HG03457 (cell line): ENCODE measurements around the gene DPYSL3.

Source experiments
- ATAC-seq: cut with Tn5 transposase; IDR thresholded peaks from one replicate; pipeline ENCODE4 v1.9.1; 2021; ENCODE audit warnings: moderate number of reproducible peaks; ENCODE audit not compliant: unreplicated experiment

The DPYSL3 gene

DNA sequence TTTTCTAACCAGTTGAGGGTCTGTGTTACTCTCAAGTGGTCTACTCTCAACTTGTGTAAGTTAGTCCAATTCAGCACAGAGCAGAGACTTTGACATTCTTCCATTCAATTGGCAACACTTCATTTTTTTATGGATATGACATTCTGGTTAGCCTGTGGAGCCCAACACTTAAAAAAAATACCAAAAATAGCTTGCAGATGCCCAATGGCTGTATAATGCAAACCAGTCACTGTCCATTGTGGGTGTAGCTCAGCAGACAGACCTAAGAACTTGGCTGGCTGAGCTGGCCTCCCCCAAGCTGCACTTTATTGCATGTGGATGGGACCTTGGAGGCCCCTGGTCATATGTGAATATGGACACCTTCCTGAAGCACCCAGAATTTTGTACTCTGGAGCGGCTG is 103.2 kb downstream of the DPYSL3 start:
- no peak for ATAC-seq

DNA sequence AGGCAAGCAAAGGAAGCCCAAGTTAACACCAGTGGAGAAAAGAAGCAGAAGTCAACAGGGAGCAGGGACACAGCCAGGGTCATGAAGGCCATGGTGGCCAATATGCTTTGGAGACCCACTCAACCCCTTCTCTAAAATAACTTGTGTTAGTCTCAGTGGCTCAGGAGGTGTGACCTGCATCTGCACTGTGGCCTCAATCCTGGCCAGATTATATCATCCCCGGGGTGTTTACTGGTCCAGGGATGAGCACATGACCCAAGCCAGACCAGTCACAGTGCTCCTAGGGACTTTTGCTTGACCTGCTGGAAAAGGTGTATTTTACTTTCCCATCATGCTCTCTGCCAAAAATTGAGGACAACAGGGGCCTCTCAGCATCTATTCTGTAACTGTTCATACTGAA is 105.2 kb downstream of the DPYSL3 start:
- peak; percentile 32 for ATAC-seq

GRCh38 chr5:147403651-147404640 is 105.9 kb downstream of the DPYSL3 start:
- peak; percentile 93 for ATAC-seq

GRCh38 chr5:147400881-147401280 is 109.0 kb downstream of the DPYSL3 start:
- no peak for ATAC-seq

GRCh38 chr5:147400126-147400809 is 109.6 kb downstream of the DPYSL3 start:
- ATAC-seq, result no peak

DNA sequence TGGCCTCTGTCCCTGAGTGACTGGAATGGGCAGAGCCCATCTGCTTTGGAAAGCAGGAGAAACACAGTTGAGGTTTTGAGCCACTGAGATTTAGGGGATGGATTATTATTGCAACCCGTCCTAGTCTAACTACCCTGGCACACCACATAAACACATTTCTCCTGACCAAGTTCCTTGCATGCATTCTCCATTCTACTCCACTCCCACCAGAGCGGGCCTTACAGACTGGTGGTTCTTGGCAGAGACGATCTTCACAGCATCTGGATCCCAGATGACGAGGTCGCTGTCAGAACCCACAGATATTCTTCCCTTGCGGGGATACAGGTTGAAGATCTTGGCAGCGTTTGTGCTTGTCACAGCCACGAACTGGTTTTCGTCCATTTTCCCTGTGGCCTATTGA is 111.0 kb downstream of the DPYSL3 start:
- no peak for ATAC-seq

- no peak for ATAC-seq
Measured at GRCh38 chr5:147397616-147398015, 112.3 kb downstream of the DPYSL3 start.

DNA sequence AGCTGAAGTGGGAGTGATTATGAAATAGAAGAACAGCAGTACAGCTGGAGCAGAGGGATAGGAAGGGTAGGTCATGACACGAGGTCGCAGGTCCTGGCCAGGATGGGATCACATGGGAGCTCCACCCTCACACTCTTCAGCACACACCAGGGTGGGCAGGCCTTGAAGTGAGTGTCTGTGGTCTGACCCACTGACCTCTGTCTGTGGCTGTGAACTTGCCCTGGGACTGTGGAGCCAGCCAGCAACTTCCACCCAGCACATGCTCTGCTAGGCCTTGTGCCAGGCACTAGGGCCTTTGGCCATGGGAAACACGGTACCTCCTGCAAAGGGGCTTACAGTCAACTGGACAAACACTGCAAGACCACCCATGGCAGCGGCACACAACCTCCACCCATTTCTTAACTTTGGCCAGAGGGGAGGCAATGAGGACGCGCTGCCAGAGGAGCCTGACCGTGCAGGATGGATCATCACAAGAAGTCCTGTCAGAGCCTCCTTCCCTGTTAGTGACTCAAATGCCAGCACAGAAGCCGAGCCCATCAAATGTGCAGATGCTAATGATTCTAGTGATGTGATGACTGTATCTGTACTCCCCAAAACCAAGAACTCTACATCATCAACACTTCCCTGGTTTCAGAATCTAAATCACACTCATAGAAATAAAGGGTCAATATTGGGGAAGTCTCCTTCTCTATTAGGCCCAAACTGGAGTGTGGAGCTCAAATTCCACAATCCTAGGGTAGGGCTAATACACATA is 113.6 kb downstream of the DPYSL3 start:
- ATAC-seq, result no peak

- no peak for ATAC-seq
Measured at GRCh38 chr5:147393874-147394672, 115.8 kb downstream of the DPYSL3 start.

DNA sequence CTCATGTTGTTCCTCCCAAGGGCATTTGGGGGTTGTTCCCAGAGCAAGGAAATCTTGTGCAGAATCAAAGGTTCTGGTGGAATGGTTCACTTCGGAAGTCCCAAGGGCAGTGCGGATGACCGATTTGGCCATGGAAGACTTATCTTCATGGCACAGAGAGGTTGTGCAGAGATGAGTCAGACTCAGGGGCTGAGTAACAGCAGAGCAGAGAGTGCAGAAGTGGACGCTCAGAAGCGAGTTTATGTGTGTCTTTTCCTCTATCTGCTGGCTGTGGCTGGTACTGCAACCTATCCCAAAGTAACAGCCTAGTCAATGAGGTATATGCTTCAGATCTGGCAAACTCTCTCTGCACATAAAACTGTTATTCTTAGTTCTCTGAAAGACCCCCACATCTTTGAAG is 118.1 kb downstream of the DPYSL3 start:
- ATAC-seq, result peak; percentile 86

DNA sequence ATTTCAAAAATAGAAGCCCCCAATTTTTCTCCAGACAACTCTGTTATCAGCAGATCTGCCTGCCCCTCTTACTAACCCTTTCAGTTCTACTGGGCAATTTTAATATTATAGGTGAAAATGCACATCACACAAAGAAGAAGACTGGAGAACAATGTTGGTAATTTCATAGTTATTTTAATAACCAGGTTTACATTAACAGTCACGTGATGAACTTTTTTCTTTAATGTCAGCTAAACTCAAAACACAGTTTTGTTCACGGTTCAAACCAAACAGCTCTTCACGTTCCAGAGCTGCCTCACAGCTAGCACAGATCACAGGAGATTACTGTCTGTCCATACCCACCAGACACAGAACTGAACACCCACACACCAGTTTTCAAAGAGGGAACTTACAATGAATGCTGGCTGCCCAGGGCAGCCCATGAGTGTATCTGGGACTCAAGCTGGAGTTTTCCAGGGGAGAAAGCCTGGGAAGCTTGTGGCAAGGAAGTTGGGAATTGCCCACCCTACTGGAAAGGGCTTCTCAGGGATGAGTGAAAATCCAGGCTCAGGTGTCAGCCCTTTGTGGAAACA is 119.1 kb downstream of the DPYSL3 start:
- ATAC-seq, result no peak

DNA sequence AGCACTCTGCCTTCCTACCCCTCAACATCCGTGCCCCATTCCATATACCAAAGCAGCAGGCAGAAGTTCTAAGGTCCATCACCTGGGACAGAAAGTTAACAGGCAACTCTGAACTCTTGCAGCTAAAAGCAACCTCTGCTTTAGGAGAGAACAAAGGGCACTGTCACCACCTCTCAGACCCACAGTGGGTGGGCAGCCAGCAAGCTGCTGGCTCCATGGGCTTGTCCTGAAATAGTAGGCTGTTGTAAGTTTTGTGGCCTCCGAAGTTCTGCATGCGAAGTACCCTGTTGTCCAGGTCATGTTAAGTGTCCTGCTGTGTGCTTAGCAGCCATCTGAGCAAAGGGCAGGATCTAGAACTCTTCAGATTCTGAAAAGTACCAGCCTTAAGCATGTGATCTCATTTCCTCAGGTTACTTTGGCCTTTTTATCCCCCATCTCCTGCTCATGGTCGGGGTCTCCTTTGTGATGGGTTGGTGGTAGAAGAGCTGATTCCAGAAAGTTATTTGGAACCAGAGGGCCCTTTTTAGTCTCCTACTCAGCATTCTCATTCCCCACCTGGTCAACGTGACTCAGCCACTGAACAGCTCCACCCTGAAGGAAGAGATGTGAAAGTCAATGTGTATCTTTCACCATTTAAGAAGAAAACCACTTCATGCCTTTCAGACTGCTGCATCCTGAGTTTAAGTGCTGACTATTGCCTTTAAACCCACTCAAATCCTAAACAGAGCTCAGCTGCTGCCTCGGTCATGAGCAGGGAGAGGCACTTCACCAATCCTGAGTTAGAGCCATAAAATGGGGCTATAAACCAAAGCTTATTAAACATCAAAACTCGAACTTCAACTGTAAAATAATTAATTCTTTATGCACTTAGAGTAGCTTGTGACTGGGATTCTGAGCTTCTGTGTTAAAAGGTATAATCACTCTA is 121.4 kb downstream of the DPYSL3 start:
- ATAC-seq, result no peak

DNA sequence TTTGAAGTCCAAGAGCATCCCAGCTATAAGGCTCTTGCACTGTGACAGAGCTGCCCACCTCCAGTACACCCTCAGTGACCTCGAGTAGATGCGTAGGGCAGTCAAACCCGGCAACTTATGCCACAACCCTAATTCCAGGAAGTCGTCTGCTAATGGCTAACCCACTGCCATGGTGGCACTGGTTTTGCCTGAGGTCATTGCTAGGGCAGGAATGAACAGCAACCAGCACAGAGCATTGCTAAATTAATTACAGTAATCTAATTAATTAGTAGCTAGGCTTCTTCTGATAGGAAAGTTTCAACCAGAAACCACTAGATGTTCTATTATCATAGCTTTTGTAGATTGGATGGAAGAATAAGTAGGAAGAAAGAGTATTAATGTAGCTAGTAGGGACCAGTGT is 122.8 kb downstream of the DPYSL3 start:
- ATAC-seq, result no peak

GRCh38 chr5:147384346-147385193 is 125.3 kb downstream of the DPYSL3 start:
- ATAC-seq, result no peak

DNA sequence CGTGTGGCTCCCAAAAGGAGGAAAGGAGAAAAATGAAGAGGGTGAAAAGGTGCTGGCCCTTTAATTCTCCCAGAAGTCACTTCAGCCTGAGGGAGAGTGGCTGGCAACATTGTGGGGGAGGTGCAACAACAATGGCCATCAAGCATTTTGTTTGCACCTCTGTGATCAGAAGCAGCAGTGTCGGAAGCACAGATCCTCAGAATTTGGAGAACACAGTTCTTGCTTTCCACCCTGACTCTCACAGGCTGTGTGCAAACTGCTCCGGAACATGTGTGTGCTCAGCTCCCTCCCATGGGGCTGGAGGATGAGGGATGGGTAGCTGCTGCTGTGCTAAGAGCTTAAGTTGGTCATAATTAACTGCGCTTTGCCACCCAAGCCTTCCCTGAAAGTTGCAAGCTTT is 127.1 kb downstream of the DPYSL3 start:
- ATAC-seq, result no peak

DNA sequence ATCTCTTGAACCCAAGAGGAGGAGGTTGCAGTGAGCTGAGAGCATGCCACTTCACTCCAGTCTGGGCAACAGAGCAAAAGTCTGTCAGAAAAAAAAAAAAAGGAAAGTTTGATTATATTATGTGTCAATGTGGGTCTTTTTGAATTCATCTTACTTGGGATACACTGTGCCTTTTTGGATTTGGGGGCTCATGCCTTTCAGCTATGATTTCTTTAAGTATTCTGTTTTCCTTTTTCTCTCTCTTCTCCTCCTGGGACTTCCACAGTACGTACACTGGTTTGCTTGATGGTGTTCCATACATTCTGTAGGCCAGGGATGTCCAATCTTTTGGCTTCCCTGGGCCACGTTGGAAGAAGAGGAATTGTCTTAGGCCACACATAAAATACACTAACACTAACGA is 128.3 kb downstream of the DPYSL3 start:
- no peak for ATAC-seq

DNA sequence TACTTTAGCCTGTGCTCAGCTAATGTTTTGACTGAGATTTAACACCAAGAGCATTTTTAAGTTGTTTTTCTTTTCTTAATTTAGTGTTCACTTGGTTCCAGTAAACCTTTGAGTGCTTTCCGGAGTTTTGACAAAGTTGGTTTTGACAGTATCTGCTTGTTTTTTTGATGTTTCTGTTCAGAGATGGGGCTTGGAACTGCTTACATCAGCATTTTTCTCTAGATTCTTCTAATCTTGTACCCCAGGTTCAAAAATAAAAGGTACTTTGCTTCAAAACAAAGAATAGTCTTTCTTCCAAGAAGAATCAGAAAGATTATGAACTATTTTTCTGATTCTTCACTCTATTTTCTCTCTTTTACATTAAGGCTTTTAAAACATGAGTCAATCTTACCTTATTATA is 132.2 kb downstream of the DPYSL3 start:
- ATAC-seq, result no peak

GRCh38 chr5:147375151-147375550 is 134.7 kb downstream of the DPYSL3 start:
- no peak for ATAC-seq
